Uterus (tissue), 4 donors: ENCODE measurements around the gene PER2. TPM values are rescaled to one million over a fixed set of nuclear protein-coding genes. Genes with fewer than 3 reads are reported as not detected.

Source experiments
- DNase-seq, 2 donors: peaks; one replicate each; pipeline ENCODE4 v3.0.0-alpha.2; 2019 to 2020
- H3K27ac ChIP-seq, 2 donors: fragments of 200-600 bp; sonication (generic); 1 replicate in 1 of 2; 2 replicates in 1 of 2; pipeline ENCODE4 v1.5.1; 2016 to 2018
- H3K27me3 ChIP-seq, 2 donors: fragments of 200-600 bp; sonication (generic); one replicate each; pipeline ENCODE4 v1.5.1; 2018 to 2019; ENCODE audit warnings: control low read depth in 1 of 2
- H3K36me3 ChIP-seq, 2 donors: fragments of 200-600 bp; sonication (generic); one replicate each; pipeline ENCODE4 v1.5.1; 2019; ENCODE audit warnings: control low read depth in 1 of 2
- H3K4me1 ChIP-seq, 2 donors: fragments of 200-600 bp; sonication (generic); one replicate each; pipeline ENCODE4 v1.5.1; 2018 to 2019; ENCODE audit warnings: control low read depth in 1 of 2
- H3K4me3 ChIP-seq, 2 donors: fragments of 200-600 bp; sonication (generic); 1 replicate in 1 of 2; 2 replicates in 1 of 2; pipeline ENCODE4 v1.5.1; 2018 to 2019; ENCODE audit warnings: mild to moderate bottlenecking in 1 of 2
- H3K9me3 ChIP-seq, 2 donors: fragments of 200-600 bp; sonication (generic); one replicate each; pipeline ENCODE4 v1.5.1; 2019; ENCODE audit warnings: control low read depth in 1 of 2
- CTCF ChIP-seq, 4 experiments: fragments of 200-600 bp in 2 of 4; fragments of 450-650 bp in 2 of 4; sonication (generic) in 2 of 4; IDR thresholded peaks; one replicate each; pipeline ENCODE4 v1.5.1; 2016 to 2019; ENCODE audit warnings: antibody characterized with exemption in 4 of 4, mild to moderate bottlenecking in 2 of 4, moderate library complexity in 1 of 4
- POLR2A ChIP-seq, 2 donors: fragments of 450-650 bp; IDR thresholded peaks; one replicate each; pipeline ENCODE4 v1.6.1; 2016; ENCODE audit warnings: antibody characterized with exemption in 2 of 2, mild to moderate bottlenecking in 1 of 2, moderate library complexity in 1 of 2
- intact Hi-C: fragments of 100-400 bp; cut with DNase I; formaldehyde crosslinking; loops from one replicate; pipeline ENCODE4 v1.15.1; 2023; ENCODE audit warnings: low total_unique reads
- total RNA-seq, 4 donors: library from RNA; depleted of rRNA in 3 of 4; stranded (reverse); fragments of >200 nt in 3 of 4; gene quantifications; one replicate each; pipeline versions ENCODE4 v1.1.0 to v1.2.4, GENCODE V29; 2014 to 2023
- donor health status: DM: yes; HTN: yes; CAD: no.

PER2 gene
- total RNA-seq, 4 donors from 2014 or later = 2.9 to 40.9 (median 19.9) TPM

DNA sequence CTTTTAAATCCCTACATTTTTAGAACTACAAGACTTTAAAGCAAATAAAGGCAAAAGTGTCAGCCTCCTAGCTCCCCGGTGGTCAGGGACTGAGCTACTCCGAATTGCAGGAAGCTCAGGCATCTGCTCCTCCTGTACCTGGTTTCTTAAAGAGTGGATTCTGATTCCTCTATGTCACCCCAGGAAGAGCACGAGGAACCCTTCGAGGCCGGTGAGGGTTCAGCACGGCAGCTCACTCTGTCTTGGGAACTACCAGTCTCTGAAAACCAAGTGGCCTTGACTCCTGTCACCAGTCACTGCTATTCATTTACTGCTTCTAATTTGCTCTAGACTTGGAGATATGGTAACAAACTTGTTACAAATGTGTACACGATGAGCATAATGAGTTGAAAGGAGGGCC is 2.3 kb downstream of the PER2 start:
- Histone ChIP-seq H3K4me3 (no peak overlapping the region), H3K27ac (peak overlapping the region; percentile 87 to 96)
- intact Hi-C loops = no loop called here

DNA sequence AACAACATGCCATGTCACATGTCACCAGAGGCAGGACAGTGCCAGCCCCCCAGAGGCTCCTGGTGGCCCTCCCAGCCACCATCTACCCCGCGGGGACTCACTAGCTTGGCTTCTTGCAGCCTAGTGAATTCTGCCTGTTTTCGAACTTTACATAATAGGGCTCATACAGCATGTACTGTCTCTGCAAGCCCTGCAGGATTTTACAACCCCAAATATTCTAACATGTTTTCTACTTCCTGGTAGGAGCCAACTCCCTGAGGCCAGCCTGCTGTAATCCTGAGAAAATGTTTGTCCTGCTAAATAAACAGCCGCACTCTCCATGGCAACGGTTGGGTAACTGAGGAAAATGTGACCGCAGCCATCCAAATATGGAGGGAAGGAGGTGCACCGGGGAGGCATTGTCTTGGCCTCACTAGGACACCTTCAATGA is 2.7 kb downstream of the PER2 start:
- intact Hi-C loops = no loop called here
- Histone ChIP-seq H3K36me3 (no peaks in the 10 kb centered on the region), H3K9me3 (no peaks in the 10 kb centered on the region), H3K27me3 (no peaks in the 10 kb centered on the region), H3K27ac (peak overlapping the region; percentile 87 to 96), H3K4me1 (peaks cover 12 to 13% of the 10 kb centered on the region in 2 donors), H3K4me3 (no peak overlapping the region)
- DNase-seq = peak; percentile 86 to 88
- TF ChIP-seq POLR2A (IDR thresholded peaks at IDR 0.05) = peak in 1 of 2 donors; percentile 21
- peak in 1 of 4 experiments; percentile 4 for TF ChIP-seq CTCF (IDR thresholded peaks at IDR 0.05)

More for the DNA sequence above, 2.3 kb downstream of the PER2 start:
- Histone ChIP-seq H3K27me3 (no peaks in the 10 kb centered on the region), H3K4me1 (peaks cover 12 to 13% of the 10 kb centered on the region in 2 donors), H3K36me3 (no peaks in the 10 kb centered on the region), H3K9me3 (no peaks in the 10 kb centered on the region)
- no peak for DNase-seq
- TF ChIP-seq CTCF (IDR thresholded peaks at IDR 0.05) (no peak), POLR2A (IDR thresholded peaks at IDR 0.05) (no peak)

- intact Hi-C loops = no loop called here
- Histone ChIP-seq H3K9me3 (no peaks in the 10 kb centered on the region), H3K4me1 (peaks cover 12 to 13% of the 10 kb centered on the region in 2 donors), H3K27ac (peak overlapping the region; percentile 70 to 96), H3K36me3 (no peaks in the 10 kb centered on the region), H3K4me3 (no peak overlapping the region), H3K27me3 (no peaks in the 10 kb centered on the region)
- TF ChIP-seq POLR2A (IDR thresholded peaks at IDR 0.05) = no peak
- TF ChIP-seq CTCF (IDR thresholded peaks at IDR 0.05) = no peak
- DNase-seq = no peak
Measured at GRCh38 chr2:238284802-238285515, 3.5 kb downstream of the PER2 start.

DNA sequence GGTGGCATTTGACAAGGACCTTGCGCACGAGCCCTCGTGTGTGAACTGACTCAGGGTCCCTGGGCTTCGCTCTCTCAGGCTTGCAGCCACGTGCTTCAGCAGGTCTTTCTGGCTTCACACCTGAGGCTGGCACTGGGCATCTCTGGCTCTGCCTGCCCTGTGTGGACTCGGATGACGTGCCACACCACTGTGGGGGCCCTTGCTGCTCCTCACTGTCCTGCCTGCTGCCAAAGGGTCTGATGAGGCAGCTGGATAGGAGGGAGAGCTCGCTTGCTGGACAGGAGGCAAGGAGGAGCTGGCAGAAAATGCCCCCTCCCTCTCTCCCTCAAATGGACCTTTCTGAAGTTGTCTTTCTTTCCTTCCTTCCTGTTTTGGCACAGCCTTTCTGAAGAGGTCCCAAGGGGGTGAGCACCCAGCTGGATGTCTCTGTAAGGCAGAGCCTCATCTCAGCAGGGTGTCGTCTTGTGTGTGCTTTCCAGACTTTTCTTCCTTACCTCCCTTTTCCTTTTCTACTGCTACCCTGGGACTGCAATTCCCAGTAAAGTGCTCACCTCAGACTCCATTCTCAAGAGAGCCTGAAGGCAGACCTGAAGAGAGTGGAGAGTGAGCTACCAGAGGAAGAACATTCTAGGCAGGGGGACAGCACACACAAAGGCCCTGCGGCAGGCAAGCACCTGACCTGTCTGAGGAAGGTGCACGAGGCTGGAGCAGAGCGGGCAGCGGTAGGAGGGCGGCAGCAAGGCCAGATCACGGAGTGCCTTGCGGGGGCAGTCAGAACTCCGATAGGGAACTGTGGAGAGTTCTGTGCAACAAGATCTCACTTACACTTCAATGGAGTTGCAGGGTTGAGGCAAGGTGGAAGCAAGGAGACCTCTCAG is 5.3 kb downstream of the PER2 start:
- Histone ChIP-seq H3K4me1 (peaks cover 12 to 13% of the 10 kb centered on the region in 2 donors), H3K36me3 (no peaks in the 10 kb centered on the region), H3K27ac (no peak overlapping the region), H3K4me3 (no peak overlapping the region), H3K9me3 (no peaks in the 10 kb centered on the region), H3K27me3 (no peaks in the 10 kb centered on the region)
- TF ChIP-seq CTCF (IDR thresholded peaks at IDR 0.05) = no peak
- no peak for TF ChIP-seq POLR2A (IDR thresholded peaks at IDR 0.05)
- intact Hi-C loops = no loop called here
- DNase-seq = no peak
